Mammary epithelial cell (primary cell): ENCODE results near the gene TFAP2E.

Source experiments
- EZH2 ChIP-seq: IDR thresholded peaks from 2 replicates; pipeline ENCODE4 v1.6.1; 2012; ENCODE audit warnings: low read length, inconsistent platforms, borderline replicate concordance
- TF ChIP-seq, protein P1 (sequence below), 2 donors: IDR thresholded peaks in 1 of 2; conservative IDR thresholded peaks in 1 of 2; 2 replicates each; pipeline ENCODE4 v1.5.1; 2011 to 2012; ENCODE audit warnings: inconsistent platforms in 2 of 2, low read length in 2 of 2, mild to moderate bottlenecking in 2 of 2, control low read depth in 1 of 2, low read depth in 1 of 2; ENCODE audit not compliant: insufficient read depth in 1 of 2; ENCODE audit errors: extremely low read depth in 1 of 2

DNA sequence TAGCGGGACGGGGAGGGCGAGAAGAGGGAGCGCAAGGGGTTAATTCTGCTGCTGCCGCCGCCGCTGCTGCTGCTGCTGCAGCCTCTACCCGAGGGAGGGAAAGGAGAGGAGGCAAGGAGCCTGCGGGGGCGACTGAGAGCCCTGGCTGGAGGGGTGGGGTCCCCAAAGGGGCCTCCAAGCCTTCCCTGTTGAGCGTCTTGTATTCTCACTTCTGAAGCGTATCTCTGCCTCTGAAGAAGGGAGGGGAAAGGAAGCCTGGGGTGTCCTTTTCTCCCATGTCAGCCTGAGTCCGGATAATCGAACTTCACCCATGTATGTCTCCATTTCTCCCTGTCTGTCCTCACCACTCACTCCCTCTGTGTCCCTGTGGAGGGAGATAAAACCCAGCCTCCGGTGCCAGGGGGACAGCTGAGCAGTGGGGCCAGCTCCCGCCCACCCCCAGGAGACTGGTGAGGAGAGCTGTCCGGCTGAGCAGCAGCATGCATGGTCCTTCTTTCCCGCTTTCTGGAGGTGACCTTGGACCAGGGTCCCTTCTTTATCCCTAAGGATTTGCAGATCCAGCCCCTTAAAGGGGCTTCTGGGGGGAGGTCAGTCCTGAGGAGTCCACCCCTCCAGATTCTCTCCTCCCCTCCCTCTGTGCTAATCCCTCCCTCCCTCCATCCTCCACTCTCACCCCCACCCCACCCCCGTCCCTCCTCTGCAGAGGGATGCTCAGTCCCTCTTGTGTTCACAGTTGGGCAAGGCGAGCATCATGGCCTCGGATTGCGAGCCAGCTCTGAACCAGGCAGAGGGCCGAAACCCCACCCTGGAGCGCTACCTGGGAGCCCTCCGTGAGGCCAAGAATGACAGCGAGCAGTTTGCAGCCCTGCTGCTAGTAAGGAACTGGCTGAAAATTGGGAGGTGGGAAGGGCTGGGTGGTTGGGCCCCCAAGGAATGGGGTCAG is 14.5 kb upstream of the TFAP2E start:
- TF ChIP-seq, protein P1, sequence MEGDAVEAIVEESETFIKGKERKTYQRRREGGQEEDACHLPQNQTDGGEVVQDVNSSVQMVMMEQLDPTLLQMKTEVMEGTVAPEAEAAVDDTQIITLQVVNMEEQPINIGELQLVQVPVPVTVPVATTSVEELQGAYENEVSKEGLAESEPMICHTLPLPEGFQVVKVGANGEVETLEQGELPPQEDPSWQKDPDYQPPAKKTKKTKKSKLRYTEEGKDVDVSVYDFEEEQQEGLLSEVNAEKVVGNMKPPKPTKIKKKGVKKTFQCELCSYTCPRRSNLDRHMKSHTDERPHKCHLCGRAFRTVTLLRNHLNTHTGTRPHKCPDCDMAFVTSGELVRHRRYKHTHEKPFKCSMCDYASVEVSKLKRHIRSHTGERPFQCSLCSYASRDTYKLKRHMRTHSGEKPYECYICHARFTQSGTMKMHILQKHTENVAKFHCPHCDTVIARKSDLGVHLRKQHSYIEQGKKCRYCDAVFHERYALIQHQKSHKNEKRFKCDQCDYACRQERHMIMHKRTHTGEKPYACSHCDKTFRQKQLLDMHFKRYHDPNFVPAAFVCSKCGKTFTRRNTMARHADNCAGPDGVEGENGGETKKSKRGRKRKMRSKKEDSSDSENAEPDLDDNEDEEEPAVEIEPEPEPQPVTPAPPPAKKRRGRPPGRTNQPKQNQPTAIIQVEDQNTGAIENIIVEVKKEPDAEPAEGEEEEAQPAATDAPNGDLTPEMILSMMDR (conservative IDR thresholded peaks at IDR 0.05 in 1 of 2, IDR thresholded peaks at IDR 0.05 in 1 of 2; ENCODE audit: extremely low read depth in 1 of 2, insufficient read depth in 1 of 2, low read depth in 1 of 2, low read length in 2 of 2) = no peak
- no peak for TF ChIP-seq EZH2
